ENCODE results near the gene MRAS. TPM values are rescaled to one million over a fixed set of nuclear protein-coding genes. Genes with fewer than 3 reads are reported as not detected.
A peak's percentile ranks its signal among the peaks of the same experiment; 100 is the strongest.

MRAS gene
- total RNA-seq, 1 donor from 2014 or later = 41.5 TPM

DNA sequence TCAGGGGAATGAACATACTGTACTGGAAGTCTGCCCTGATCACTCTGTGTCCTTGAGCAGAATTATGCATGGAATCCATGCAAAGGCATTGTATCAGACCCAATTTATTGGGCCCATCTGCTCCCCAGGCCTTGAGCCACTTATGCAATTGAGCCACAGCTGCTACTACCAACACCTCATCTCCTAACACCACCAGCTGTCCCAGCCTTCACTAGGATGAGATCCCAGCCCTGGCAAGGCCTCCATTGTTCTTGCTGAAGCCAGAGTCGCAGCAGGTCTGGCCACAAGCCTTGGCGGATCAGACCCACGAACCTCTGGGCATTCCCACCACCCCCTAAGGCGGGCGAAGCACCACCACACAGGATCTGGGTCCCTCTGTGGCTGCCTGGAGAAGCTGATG lies 9.6 kb upstream of the MRAS start:
- TF ChIP-seq, protein P1, sequence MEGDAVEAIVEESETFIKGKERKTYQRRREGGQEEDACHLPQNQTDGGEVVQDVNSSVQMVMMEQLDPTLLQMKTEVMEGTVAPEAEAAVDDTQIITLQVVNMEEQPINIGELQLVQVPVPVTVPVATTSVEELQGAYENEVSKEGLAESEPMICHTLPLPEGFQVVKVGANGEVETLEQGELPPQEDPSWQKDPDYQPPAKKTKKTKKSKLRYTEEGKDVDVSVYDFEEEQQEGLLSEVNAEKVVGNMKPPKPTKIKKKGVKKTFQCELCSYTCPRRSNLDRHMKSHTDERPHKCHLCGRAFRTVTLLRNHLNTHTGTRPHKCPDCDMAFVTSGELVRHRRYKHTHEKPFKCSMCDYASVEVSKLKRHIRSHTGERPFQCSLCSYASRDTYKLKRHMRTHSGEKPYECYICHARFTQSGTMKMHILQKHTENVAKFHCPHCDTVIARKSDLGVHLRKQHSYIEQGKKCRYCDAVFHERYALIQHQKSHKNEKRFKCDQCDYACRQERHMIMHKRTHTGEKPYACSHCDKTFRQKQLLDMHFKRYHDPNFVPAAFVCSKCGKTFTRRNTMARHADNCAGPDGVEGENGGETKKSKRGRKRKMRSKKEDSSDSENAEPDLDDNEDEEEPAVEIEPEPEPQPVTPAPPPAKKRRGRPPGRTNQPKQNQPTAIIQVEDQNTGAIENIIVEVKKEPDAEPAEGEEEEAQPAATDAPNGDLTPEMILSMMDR (IDR thresholded peaks at IDR 0.05; ENCODE audit: partially characterized antibody, unreplicated experiment) = no peak
- peak; percentile 17 for DNase-seq
- H3K4me3 Mint-ChIP-seq (ENCODE audit: unreplicated experiment) = no peak overlapping the region
- H3K36me3 Mint-ChIP-seq (ENCODE audit: unreplicated experiment) = no peaks in the 10 kb centered on the region
- no peaks in the 10 kb centered on the region for H3K9me3 Mint-ChIP-seq (ENCODE audit: unreplicated experiment)
- H3K27me3 Mint-ChIP-seq (ENCODE audit: unreplicated experiment) = no peaks in the 10 kb centered on the region
- H3K27ac Mint-ChIP-seq (ENCODE audit: unreplicated experiment) = no peak overlapping the region
- H3K4me1 Mint-ChIP-seq (ENCODE audit: low read depth, unreplicated experiment) = peaks cover 8% of the 10 kb centered on the region

DNA sequence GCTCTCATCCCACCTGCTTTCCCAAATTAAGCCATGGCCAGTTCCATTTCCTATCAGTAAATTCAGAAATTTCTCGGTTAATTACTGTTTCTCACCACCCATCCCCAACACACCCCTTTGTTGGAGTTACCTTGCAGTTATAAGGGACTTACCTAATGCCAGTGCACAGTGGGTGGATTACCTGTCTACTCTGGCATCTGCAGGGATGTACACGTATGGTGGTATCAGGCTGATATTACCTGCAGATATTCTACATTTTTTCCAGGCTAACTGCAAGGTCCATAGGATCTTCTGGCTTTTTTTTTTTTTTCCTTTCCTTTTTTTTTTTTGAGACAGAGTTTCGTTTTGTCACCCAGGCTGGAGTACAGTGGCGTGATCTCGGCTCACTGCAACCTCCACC lies 7.9 kb upstream of the MRAS start:
- peaks cover 1% of the 10 kb centered on the region for H3K9me3 Mint-ChIP-seq (ENCODE audit: unreplicated experiment)
- H3K4me1 Mint-ChIP-seq (ENCODE audit: low read depth, unreplicated experiment) = peaks cover 8% of the 10 kb centered on the region
- H3K27ac Mint-ChIP-seq (ENCODE audit: unreplicated experiment) = no peak overlapping the region
- TF ChIP-seq, protein P1 (IDR thresholded peaks at IDR 0.05; ENCODE audit: partially characterized antibody, unreplicated experiment) = no peak
- no peak for DNase-seq
- H3K4me3 Mint-ChIP-seq (ENCODE audit: unreplicated experiment) = no peak overlapping the region
- no peaks in the 10 kb centered on the region for H3K36me3 Mint-ChIP-seq (ENCODE audit: unreplicated experiment)
- no peaks in the 10 kb centered on the region for H3K27me3 Mint-ChIP-seq (ENCODE audit: unreplicated experiment)

DNA sequence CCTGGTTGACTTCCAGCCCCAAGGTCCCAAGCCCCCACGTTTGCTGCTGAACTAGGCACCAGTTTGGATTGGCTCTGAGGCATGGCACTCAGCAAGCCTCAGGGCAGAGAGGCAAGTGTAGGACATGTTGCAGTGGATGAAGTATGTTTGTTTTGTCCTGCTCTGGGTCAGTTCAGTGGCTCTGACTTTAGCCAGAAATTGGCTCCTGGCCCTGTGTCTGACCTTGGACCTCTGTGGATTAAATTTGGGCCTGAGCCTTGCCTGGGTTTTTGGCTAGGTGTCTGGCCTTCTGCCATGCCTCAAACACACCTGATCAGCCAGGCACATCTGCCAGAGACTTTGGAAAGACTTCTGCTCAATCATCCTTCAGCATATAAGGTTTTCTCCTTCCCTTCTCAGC lies 3.6 kb upstream of the MRAS start:
- no peak for DNase-seq
- H3K27ac Mint-ChIP-seq (ENCODE audit: unreplicated experiment) = no peak overlapping the region
- H3K27me3 Mint-ChIP-seq (ENCODE audit: unreplicated experiment) = peaks cover 15% of the 10 kb centered on the region
- TF ChIP-seq, protein P1 (IDR thresholded peaks at IDR 0.05; ENCODE audit: partially characterized antibody, unreplicated experiment) = no peak
- peaks cover 8% of the 10 kb centered on the region for H3K9me3 Mint-ChIP-seq (ENCODE audit: unreplicated experiment)
- H3K4me1 Mint-ChIP-seq (ENCODE audit: low read depth, unreplicated experiment) = peaks cover 3% of the 10 kb centered on the region
- H3K4me3 Mint-ChIP-seq (ENCODE audit: unreplicated experiment) = no peak overlapping the region
- H3K36me3 Mint-ChIP-seq (ENCODE audit: unreplicated experiment) = no peaks in the 10 kb centered on the region

DNA sequence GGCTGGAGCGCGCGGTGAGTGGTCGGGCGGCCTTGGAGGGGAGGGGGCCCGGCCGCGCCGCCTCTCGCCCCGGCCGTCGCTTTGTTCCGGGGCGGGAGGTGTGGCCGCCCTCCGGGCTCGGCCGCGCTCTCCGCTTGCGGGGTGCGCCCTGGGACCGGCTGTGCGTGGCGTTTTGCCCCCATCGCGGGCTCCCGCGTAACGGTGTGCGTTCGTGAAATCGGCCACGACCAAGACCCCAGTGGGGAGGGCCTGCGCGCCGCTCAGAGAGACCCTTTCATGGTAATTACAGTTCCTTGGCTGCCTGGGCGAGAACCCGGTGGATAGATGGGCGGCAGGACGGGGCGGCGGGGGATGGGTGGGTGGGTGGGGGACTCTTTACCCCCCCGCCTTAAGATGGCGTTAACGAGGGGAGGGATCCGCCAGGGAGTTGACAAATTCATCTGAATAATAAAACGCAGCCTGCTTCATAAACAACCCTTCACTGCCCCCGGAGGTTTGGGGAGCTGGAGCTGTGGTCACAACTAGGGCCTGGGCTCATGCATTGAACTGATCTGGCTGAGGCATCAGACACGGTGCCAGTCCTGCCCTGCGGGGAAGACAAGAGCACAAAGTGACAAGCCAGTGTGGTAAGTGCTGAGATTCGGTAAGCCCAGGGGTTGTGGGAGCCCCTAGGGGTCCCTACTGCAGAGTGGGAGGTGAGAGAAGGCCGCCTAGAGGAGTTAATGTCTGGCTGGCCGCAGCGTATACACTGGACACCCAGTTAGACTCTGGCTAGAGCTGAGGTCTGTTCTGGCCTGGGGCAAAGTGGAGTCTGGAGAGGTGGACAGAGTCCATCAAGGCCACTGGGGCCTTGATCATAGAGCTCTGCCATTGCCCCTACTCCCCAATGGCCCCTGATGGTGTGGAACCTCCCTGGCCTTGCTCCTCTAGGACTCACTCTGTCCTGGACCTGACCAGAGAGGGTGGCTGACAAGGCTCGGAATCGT lies 668 bp downstream of the MRAS start:
- peak; percentile 50 for DNase-seq
- peaks cover 15% of the 10 kb centered on the region for H3K27me3 Mint-ChIP-seq (ENCODE audit: unreplicated experiment)
- peaks cover 9% of the 10 kb centered on the region for H3K9me3 Mint-ChIP-seq (ENCODE audit: unreplicated experiment)
- TF ChIP-seq, protein P1 (IDR thresholded peaks at IDR 0.05; ENCODE audit: partially characterized antibody, unreplicated experiment) = no peak
- peak overlapping the region; percentile 93 for H3K4me3 Mint-ChIP-seq (ENCODE audit: unreplicated experiment)
- no peaks in the 10 kb centered on the region for H3K36me3 Mint-ChIP-seq (ENCODE audit: unreplicated experiment)
- peaks cover 3% of the 10 kb centered on the region for H3K4me1 Mint-ChIP-seq (ENCODE audit: low read depth, unreplicated experiment)
- peak overlapping the region; percentile 88 for H3K27ac Mint-ChIP-seq (ENCODE audit: unreplicated experiment)

All from glutamatergic neuron (in vitro differentiated cells).